Keratinocyte (primary cell): ENCODE data around the gene NEK6. TPM values are rescaled to one million over a fixed set of nuclear protein-coding genes. Genes with fewer than 3 reads are reported as not detected.
"Not testable (repeated sequence)": the region's sequence is repeated elsewhere in the genome, so short reads cannot be mapped to it uniquely, and the experiment has no call there.

ENCODE experiments used
- DNase-seq: peaks from one replicate; pipeline ENCODE4 v3.0.0-alpha.2; 2011; ENCODE audit warnings: low read depth, missing footprints, low spot score
- FAIRE-seq: peaks from 2 replicates; lab custom pipeline; 2011; peaks lifted over from hg19 to GRCh38; lab: Jason Lieb, UNC
- H2AFZ ChIP-seq: 2 replicates; pipeline ENCODE4 v1.6.0; 2012; ENCODE audit warnings: low read length, control low read depth, inconsistent platforms; ENCODE audit not compliant: control insufficient read depth
- H3K27ac ChIP-seq: 2 replicates; pipeline ENCODE4 v1.5.1; 2011; ENCODE audit warnings: low read length; ENCODE audit not compliant: control insufficient read depth, insufficient read depth
- H3K27me3 ChIP-seq: 3 replicates; pipeline ENCODE4 v1.6.0; 2011; ENCODE audit warnings: low read length; ENCODE audit not compliant: control insufficient read depth, insufficient read depth; ENCODE audit errors: extremely low read depth
- H3K36me3 ChIP-seq, 2 experiments: 2 replicates in 1 of 2; 3 replicates in 1 of 2; pipeline ENCODE4 v1.5.1; 2011; ENCODE audit warnings: low read length in 2 of 2, mild to moderate bottlenecking in 1 of 2; ENCODE audit not compliant: control insufficient read depth in 2 of 2, insufficient read depth in 2 of 2; ENCODE audit errors: extremely low read depth in 1 of 2
- H3K4me1 ChIP-seq: 3 replicates; pipeline ENCODE4 v1.5.1; 2011; ENCODE audit warnings: low read length; ENCODE audit not compliant: control insufficient read depth, insufficient read depth; ENCODE audit errors: extremely low read depth
- H3K4me2 ChIP-seq: 3 replicates; pipeline ENCODE4 v1.6.0; 2011; ENCODE audit warnings: low read depth, low read length; ENCODE audit not compliant: control insufficient read depth, insufficient read depth; ENCODE audit errors: extremely low read depth
- H3K4me3 ChIP-seq, 3 experiments: fragments of 200-600 bp in 1 of 3; sonication (generic) in 1 of 3; 2 replicates in 2 of 3; 3 replicates in 1 of 3; pipeline ENCODE4 v1.5.1; 2011 to 2016; ENCODE audit warnings: low read length in 3 of 3, mild to moderate bottlenecking in 3 of 3, control low read depth in 2 of 3, inconsistent platforms in 1 of 3, low read depth in 1 of 3, mixed read lengths in 1 of 3, mixed run types in 1 of 3, moderate library complexity in 1 of 3; ENCODE audit not compliant: control insufficient read depth in 2 of 3, insufficient read depth in 2 of 3; ENCODE audit errors: extremely low read depth in 1 of 3
- H3K79me2 ChIP-seq: 2 replicates; pipeline ENCODE4 v1.6.0; 2012; ENCODE audit warnings: low read length; ENCODE audit not compliant: control insufficient read depth, insufficient read depth
- H3K9ac ChIP-seq: 3 replicates; pipeline ENCODE4 v1.6.0; 2011; ENCODE audit warnings: low read length; ENCODE audit not compliant: control insufficient read depth, insufficient read depth; ENCODE audit errors: extremely low read depth
- H3K9me1 ChIP-seq: 3 replicates; pipeline ENCODE4 v1.6.0; 2011; ENCODE audit warnings: low read length; ENCODE audit not compliant: control insufficient read depth, insufficient read depth; ENCODE audit errors: extremely low read depth
- H3K9me3 ChIP-seq: 2 replicates; pipeline ENCODE4 v1.5.1; 2012; ENCODE audit warnings: low read depth, low read length; ENCODE audit not compliant: control insufficient read depth
- H4K20me1 ChIP-seq: 3 replicates; pipeline ENCODE4 v1.6.0; 2011; ENCODE audit warnings: low read length; ENCODE audit not compliant: control insufficient read depth, insufficient read depth; ENCODE audit errors: extremely low read depth
- CTCF ChIP-seq, 3 experiments: IDR thresholded peaks in 1 of 3; conservative IDR thresholded peaks in 1 of 3; optimal IDR thresholded peaks in 1 of 3; 2 replicates in 2 of 3; 3 replicates in 1 of 3; pipeline versions ENCODE3 to v1.5.1; 2011; ENCODE audit warnings: low read length in 3 of 3, mild to moderate bottlenecking in 3 of 3, moderate library complexity in 2 of 3, control low read depth in 1 of 3, inconsistent platforms in 1 of 3; ENCODE audit not compliant: insufficient read depth in 2 of 3; ENCODE audit errors: extremely low read depth in 1 of 3
- EZH2 ChIP-seq: IDR thresholded peaks from one replicate; pipeline ENCODE4 v1.6.1; 2012; ENCODE audit warnings: inconsistent platforms, mild to moderate bottlenecking, low read length, moderate library complexity
- dilution Hi-C: fragments of 300-500 bp; cut with MboI; formaldehyde crosslinking; loops from one replicate; pipeline ENCODE4 v1.7.0; 2020; ENCODE audit warnings: low sequenced_read_pairs; ENCODE audit not compliant: extremely low pct_ligation_motif_present
- polyA plus RNA-seq, 5 experiments: library from polyadenylated mRNA; depleted of rRNA in 3 of 5; stranded (reverse) in 3 of 5; stranded (forward) in 1 of 5; unstranded in 1 of 5; fragments of >200 nt; gene quantifications; 1 replicate in 1 of 5; 2 replicates in 3 of 5; 3 replicates in 1 of 5; pipeline versions ENCODE4 v1.2.1 to v1.2.3, GENCODE V29; 2011 to 2012; ENCODE audit warnings: missing spikeins in 2 of 5, low read depth in 1 of 5, low replicate concordance in 1 of 5

The NEK6 gene
- polyA plus RNA-seq, 1 donor (not counting 4 experiments of a cell fraction or from before 2014, with no cell fraction given), result 56.4 TPM

GRCh38 chr9:124242331-124243194, 15.2 kb upstream of the NEK6 start:
- TF ChIP-seq CTCF (optimal IDR thresholded peaks at IDR 0.05 in 1 of 3, IDR thresholded peaks at IDR 0.05 in 1 of 3, conservative IDR thresholded peaks at IDR 0.05 in 1 of 3; ENCODE audit: extremely low read depth in 1 of 3, insufficient read depth in 2 of 3, low read length in 3 of 3), result no peak
- TF ChIP-seq EZH2, result no peak
- no peak for DNase-seq

GRCh38 chr9:124247393-124247792, 10.4 kb upstream of the NEK6 start:
- H3K36me3 ChIP-seq, H3K27ac ChIP-seq, FAIRE-seq, H3K9me3 ChIP-seq, H4K20me1 ChIP-seq, dilution Hi-C loops, H3K4me2 ChIP-seq, H2AFZ ChIP-seq, H3K9ac ChIP-seq, H3K4me3 ChIP-seq, DNase-seq, H3K9me1 ChIP-seq, H3K27me3 ChIP-seq, H3K79me2 ChIP-seq: not testable (repeated sequence)
- peaks cover 19% of the 10 kb centered on the region for H3K4me1 ChIP-seq

More at GRCh38 chr9:124242331-124243194, 15.2 kb upstream of the NEK6 start:
- no peaks in the 10 kb centered on the region for H3K27me3 ChIP-seq
- H3K4me1 ChIP-seq, result peaks cover 10% of the 10 kb centered on the region
- dilution Hi-C loops, result no loop called here
- H3K9me3 ChIP-seq, result no peaks in the 10 kb centered on the region
- H3K79me2 ChIP-seq, result no peaks in the 10 kb centered on the region
- no peak for FAIRE-seq
- H3K36me3 ChIP-seq, result no peaks in the 10 kb centered on the region
- peak overlapping the region; percentile 86 for H3K4me2 ChIP-seq
- H3K9me1 ChIP-seq, result no peaks in the 10 kb centered on the region
- H4K20me1 ChIP-seq, result no peaks in the 10 kb centered on the region
- H3K27ac ChIP-seq, result no peak overlapping the region
- H3K9ac ChIP-seq, result peak overlapping the region; percentile 37
- H3K4me3 ChIP-seq, result peak overlapping the region in 2 of 3 experiments; percentile 42 to 57
- peak overlapping the region; percentile 91 for H2AFZ ChIP-seq
